ENCODE results near the gene SHF. TPM values are rescaled to one million over a fixed set of nuclear protein-coding genes. Genes with fewer than 3 reads are reported as not detected.
"Not testable (repeated sequence)": the region's sequence is repeated elsewhere in the genome, so short reads cannot be mapped to it uniquely, and the experiment has no call there.

SHF gene
- total RNA-seq, 1 donor from 2014 or later: 4.6 TPM

- Histone ChIP-seq H3K27ac (ENCODE audit: low read depth, low read length) (no peak overlapping the region), H3K4me2 (ENCODE audit: low read length) (no peak overlapping the region), H3K27me3 (ENCODE audit: insufficient read depth, low read length) (peaks cover 36% of the 10 kb centered on the region), H2AFZ (ENCODE audit: low read depth, low read length) (no peak overlapping the region), H3K9me3 (ENCODE audit: insufficient read depth, low read depth, low read length) (no peaks in the 10 kb centered on the region), H3K36me3 (ENCODE audit: insufficient read depth, low read length) (no peaks in the 10 kb centered on the region), H3K79me2 (ENCODE audit: insufficient read depth, low read length) (no peaks in the 10 kb centered on the region), H3K4me1 (ENCODE audit: insufficient read depth, low read length) (no peaks in the 10 kb centered on the region), H3K9ac (ENCODE audit: low read length) (no peak overlapping the region), H4K20me1 (ENCODE audit: insufficient read depth, low read length) (no peaks in the 10 kb centered on the region), H3K4me3 (ENCODE audit: insufficient read depth, low read depth, low read length) (no peak overlapping the region)
- DNase-seq (ENCODE audit: low read depth) (no peak), FAIRE-seq (no peak)
- no peaks in the 10 kb centered on the region for H3K4me1 Mint-ChIP-seq (ENCODE audit: low read depth, unreplicated experiment)
- H3K27ac Mint-ChIP-seq (ENCODE audit: unreplicated experiment): no peak overlapping the region
- no peak for TF ChIP-seq EZH2 (IDR thresholded peaks at IDR 0.05; ENCODE audit: insufficient read depth, low read length)
- TF ChIP-seq, protein P1, sequence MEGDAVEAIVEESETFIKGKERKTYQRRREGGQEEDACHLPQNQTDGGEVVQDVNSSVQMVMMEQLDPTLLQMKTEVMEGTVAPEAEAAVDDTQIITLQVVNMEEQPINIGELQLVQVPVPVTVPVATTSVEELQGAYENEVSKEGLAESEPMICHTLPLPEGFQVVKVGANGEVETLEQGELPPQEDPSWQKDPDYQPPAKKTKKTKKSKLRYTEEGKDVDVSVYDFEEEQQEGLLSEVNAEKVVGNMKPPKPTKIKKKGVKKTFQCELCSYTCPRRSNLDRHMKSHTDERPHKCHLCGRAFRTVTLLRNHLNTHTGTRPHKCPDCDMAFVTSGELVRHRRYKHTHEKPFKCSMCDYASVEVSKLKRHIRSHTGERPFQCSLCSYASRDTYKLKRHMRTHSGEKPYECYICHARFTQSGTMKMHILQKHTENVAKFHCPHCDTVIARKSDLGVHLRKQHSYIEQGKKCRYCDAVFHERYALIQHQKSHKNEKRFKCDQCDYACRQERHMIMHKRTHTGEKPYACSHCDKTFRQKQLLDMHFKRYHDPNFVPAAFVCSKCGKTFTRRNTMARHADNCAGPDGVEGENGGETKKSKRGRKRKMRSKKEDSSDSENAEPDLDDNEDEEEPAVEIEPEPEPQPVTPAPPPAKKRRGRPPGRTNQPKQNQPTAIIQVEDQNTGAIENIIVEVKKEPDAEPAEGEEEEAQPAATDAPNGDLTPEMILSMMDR (IDR thresholded peaks at IDR 0.05; ENCODE audit: insufficient read depth, low read depth, low read length): no peak
- H3K9me3 Mint-ChIP-seq (ENCODE audit: unreplicated experiment): peaks cover 3% of the 10 kb centered on the region
- no peak overlapping the region for H3K4me3 Mint-ChIP-seq (ENCODE audit: unreplicated experiment)
- peaks cover 58% of the 10 kb centered on the region for H3K27me3 Mint-ChIP-seq (ENCODE audit: low read depth, unreplicated experiment)
- H3K36me3 Mint-ChIP-seq (ENCODE audit: low read depth, unreplicated experiment): no peaks in the 10 kb centered on the region
Observed at GRCh38 chr15:45136378-45136764, 51.4 kb downstream of the SHF start.

DNA sequence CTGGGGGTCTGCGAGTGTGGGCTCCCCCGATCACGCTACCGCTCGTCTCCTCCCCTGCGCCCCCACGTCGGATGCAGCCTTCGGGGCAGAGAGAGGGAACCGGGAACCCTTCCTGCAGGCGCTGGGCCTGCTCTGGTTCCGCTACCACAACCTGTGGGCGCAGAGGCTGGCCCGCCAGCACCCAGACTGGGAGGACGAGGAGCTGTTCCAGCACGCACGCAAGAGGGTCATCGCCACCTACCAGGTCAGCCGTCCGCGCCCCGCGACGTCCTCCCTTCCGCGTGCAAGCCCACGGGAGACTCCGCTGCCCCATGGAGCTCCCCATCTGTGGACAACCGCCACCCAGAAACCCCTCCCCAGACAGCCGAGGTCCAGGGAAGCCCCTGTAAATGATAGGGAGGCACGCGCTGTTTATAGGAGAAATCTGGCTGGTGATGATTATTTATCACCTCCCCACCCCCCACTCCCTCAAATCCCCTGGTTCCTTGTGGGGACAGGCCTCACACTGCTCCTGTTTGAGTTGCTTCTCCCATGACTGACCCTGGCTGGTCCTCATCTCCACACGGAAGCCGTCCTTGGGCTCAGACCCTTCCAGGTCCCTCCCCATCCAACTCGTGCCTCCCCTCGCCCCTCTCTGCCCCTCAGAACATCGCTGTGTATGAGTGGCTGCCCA lies 51.9 kb downstream of the SHF start:
- not testable (repeated sequence) for FAIRE-seq; H3K9me3 ChIP-seq (ENCODE audit: insufficient read depth, low read depth, low read length)
- H3K27me3 Mint-ChIP-seq (ENCODE audit: low read depth, unreplicated experiment): peaks cover 61% of the 10 kb centered on the region

DNA sequence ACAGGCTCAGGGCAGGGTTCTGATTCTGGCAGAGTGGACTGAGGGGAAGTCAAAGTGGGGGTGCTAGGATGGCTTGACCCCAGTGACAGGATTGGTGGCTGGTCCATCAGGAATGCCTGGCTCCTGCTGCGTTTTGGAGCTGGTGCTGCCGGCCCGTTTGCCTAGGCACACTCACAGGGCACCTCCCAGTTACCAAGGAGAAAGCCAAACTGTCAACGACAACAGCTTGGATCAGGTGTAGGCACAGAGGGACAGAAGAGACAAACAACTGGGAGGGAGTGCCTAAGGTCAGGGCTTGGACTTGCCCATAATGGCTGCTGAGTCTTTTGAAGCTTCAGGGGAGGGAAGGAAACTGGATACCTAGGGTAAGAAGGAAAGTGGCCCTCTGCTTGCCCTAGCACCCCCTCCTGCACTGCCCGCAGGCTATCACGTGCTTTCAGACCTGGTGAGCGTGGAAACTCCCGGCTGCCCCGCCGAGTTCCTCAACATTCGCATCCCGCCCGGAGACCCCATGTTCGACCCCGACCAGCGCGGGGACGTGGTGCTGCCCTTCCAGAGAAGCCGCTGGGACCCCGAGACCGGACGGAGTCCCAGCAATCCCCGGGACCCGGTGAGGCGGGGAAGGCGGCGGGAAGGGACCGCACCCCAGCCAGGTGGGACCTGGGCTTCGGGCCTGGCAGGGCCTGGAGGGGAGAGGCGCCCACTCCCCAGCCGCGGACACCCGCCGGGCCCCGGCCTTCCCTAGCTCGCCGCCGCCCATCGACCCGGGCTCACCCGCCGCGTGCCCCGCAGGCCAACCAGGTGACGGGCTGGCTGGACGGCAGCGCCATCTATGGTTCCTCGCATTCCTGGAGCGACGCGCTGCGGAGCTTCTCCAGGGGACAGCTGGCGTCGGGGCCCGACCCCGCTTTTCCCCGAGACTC lies 52.8 kb downstream of the SHF start:
- TF ChIP-seq EZH2 (IDR thresholded peaks at IDR 0.05; ENCODE audit: insufficient read depth, low read length): peak; percentile 77
- TF ChIP-seq, protein P1 (IDR thresholded peaks at IDR 0.05; ENCODE audit: insufficient read depth, low read depth, low read length): no peak
- Mint-ChIP-seq H3K36me3 (ENCODE audit: low read depth, unreplicated experiment) (no peaks in the 10 kb centered on the region), H3K27me3 (ENCODE audit: low read depth, unreplicated experiment) (peaks cover 67% of the 10 kb centered on the region), H3K27ac (ENCODE audit: unreplicated experiment) (no peak overlapping the region), H3K4me1 (ENCODE audit: low read depth, unreplicated experiment) (no peaks in the 10 kb centered on the region), H3K9me3 (ENCODE audit: unreplicated experiment) (peaks cover 3% of the 10 kb centered on the region), H3K4me3 (ENCODE audit: unreplicated experiment) (no peak overlapping the region)
- Histone ChIP-seq H3K79me2 (ENCODE audit: insufficient read depth, low read length) (no peaks in the 10 kb centered on the region), H3K36me3 (ENCODE audit: insufficient read depth, low read length) (no peaks in the 10 kb centered on the region), H4K20me1 (ENCODE audit: insufficient read depth, low read length) (no peaks in the 10 kb centered on the region), H3K4me3 (ENCODE audit: insufficient read depth, low read depth, low read length) (no peak overlapping the region), H2AFZ (ENCODE audit: low read depth, low read length) (no peak overlapping the region), H3K4me1 (ENCODE audit: insufficient read depth, low read length) (no peaks in the 10 kb centered on the region), H3K9ac (ENCODE audit: low read length) (no peak overlapping the region), H3K9me3 (ENCODE audit: insufficient read depth, low read depth, low read length) (no peaks in the 10 kb centered on the region), H3K27me3 (ENCODE audit: insufficient read depth, low read length) (peaks cover 48% of the 10 kb centered on the region), H3K4me2 (ENCODE audit: low read length) (no peak overlapping the region), H3K27ac (ENCODE audit: low read depth, low read length) (no peak overlapping the region)
- DNase-seq (ENCODE audit: low read depth) (no peak), FAIRE-seq (no peak)

More for the DNA sequence above, 51.9 kb downstream of the SHF start:
- H3K4me2 ChIP-seq (ENCODE audit: low read length); H2AFZ ChIP-seq (ENCODE audit: low read depth, low read length); H3K36me3 Mint-ChIP-seq (ENCODE audit: low read depth, unreplicated experiment); H3K36me3 ChIP-seq (ENCODE audit: insufficient read depth, low read length); H3K27ac Mint-ChIP-seq (ENCODE audit: unreplicated experiment); DNase-seq (ENCODE audit: low read depth); H3K4me3 Mint-ChIP-seq (ENCODE audit: unreplicated experiment); H3K4me1 ChIP-seq (ENCODE audit: insufficient read depth, low read length); H3K27ac ChIP-seq (ENCODE audit: low read depth, low read length); H3K9me3 Mint-ChIP-seq (ENCODE audit: unreplicated experiment); H3K9ac ChIP-seq (ENCODE audit: low read length); H3K79me2 ChIP-seq (ENCODE audit: insufficient read depth, low read length); H3K4me3 ChIP-seq (ENCODE audit: insufficient read depth, low read depth, low read length); H4K20me1 ChIP-seq (ENCODE audit: insufficient read depth, low read length); H3K4me1 Mint-ChIP-seq (ENCODE audit: low read depth, unreplicated experiment): not testable (repeated sequence)
- peaks cover 39% of the 10 kb centered on the region for H3K27me3 ChIP-seq (ENCODE audit: insufficient read depth, low read length)
- peak; percentile 67 for TF ChIP-seq EZH2 (IDR thresholded peaks at IDR 0.05; ENCODE audit: insufficient read depth, low read length)
